Esophagus (tissue), 2 donors: Measurements from ENCODE around the gene TMEM91. TPM values are rescaled to one million over a fixed set of nuclear protein-coding genes. Genes with fewer than 3 reads are reported as not detected.
"Not testable (repeated sequence)": the region's sequence is repeated elsewhere in the genome, so short reads cannot be mapped to it uniquely, and the experiment has no call there.

ENCODE experiments used
- H3K27ac ChIP-seq, 2 donors: one replicate each; pipeline ENCODE4 v1.5.1; 2013; ENCODE audit warnings: low read depth in 2 of 2, mild to moderate bottlenecking in 2 of 2, inconsistent platforms in 1 of 2, low read length in 1 of 2, moderate library complexity in 1 of 2
- H3K27me3 ChIP-seq, 2 donors: one replicate each; pipeline ENCODE4 v1.6.1; 2013; ENCODE audit warnings: low read length in 2 of 2, control low read depth in 1 of 2, mild to moderate bottlenecking in 1 of 2; ENCODE audit not compliant: insufficient read depth in 2 of 2, control insufficient read depth in 1 of 2
- H3K36me3 ChIP-seq, 2 donors: one replicate each; pipeline ENCODE4 v1.6.1; 2013; ENCODE audit warnings: low read length in 1 of 2; ENCODE audit not compliant: control insufficient read depth in 2 of 2, insufficient read depth in 2 of 2
- H3K4me1 ChIP-seq, 2 donors: one replicate each; pipeline ENCODE4 v1.6.1; 2013; ENCODE audit warnings: low read length in 1 of 2; ENCODE audit not compliant: control insufficient read depth in 2 of 2, insufficient read depth in 2 of 2
- H3K4me3 ChIP-seq, 2 donors: one replicate each; pipeline ENCODE4 v1.5.1; 2013; ENCODE audit warnings: low read length in 2 of 2, mild to moderate bottlenecking in 2 of 2, low read depth in 1 of 2, moderate library complexity in 1 of 2
- H3K9me3 ChIP-seq, 2 donors: one replicate each; pipeline ENCODE4 v1.6.1; 2013; ENCODE audit warnings: mild to moderate bottlenecking in 2 of 2, low read depth in 1 of 2, low read length in 1 of 2, moderate library complexity in 1 of 2; ENCODE audit not compliant: control insufficient read depth in 2 of 2, insufficient read depth in 1 of 2
- WGBS, 2 donors: extraction: QIAGEN DNeasy Blood & Tissue Kit; methylation state at CpG; one replicate each; pipeline ENCODE4 v1.1.7; 2013; 5-methylcytosine and 5-hydroxymethylcytosine counted together
- polyA plus RNA-seq, 2 donors: library from polyadenylated mRNA; stranded (reverse); fragments of 200-250 nt; gene quantifications; one replicate each; pipeline ENCODE4 v1.2.3, GENCODE V29; 2013
- donor health status: healthy with polysubstance abuse.
- donor health status: Bipolar disorder and iron deficiency.

Gene TMEM91
- polyA plus RNA-seq, 2 donors = 13.8 to 17.3 TPM

- Histone ChIP-seq H3K4me3 (no peak overlapping the region), H3K27ac (peak overlapping the region; percentile 79 to 100), H3K4me1 (peaks cover 0 to 6% of the 10 kb centered on the region in 2 donors), H3K27me3 (no peaks in the 10 kb centered on the region), H3K9me3 (no peaks in the 10 kb centered on the region), H3K36me3 (no peaks in the 10 kb centered on the region)
- WGBS, 2 donors = 77 to 79% methylated on average over 10 of the region's 10 CpGs
Observed at GRCh38 chr19:41362143-41362847, 14.0 kb upstream of the TMEM91 start.

- Histone ChIP-seq H3K9me3 (no peaks in the 10 kb centered on the region), H3K4me1 (peaks cover 0 to 6% of the 10 kb centered on the region in 2 donors), H3K27me3 (no peaks in the 10 kb centered on the region), H3K4me3 (peak overlapping the region; percentile 69 to 76), H3K27ac (peak overlapping the region; percentile 79 to 100), H3K36me3 (no peaks in the 10 kb centered on the region)
- 43 to 49% methylated on average over 6 of the region's 6 CpGs for WGBS, 2 donors
Observed at GRCh38 chr19:41363371-41363752, 13.0 kb upstream of the TMEM91 start.

GRCh38 chr19:41363753-41364523 lies 12.4 kb upstream of the TMEM91 start, which contains the start of gene B9D2:
B9D2 (minus strand) TSS chr19:41364149; CDS start chr19:41363519, 630 bp downstream.
- 0 to 1% methylated on average over 54 to 56 of the region's 56 CpGs for WGBS, 2 donors
- H3K9me3 ChIP-seq = no peaks in the 10 kb centered on the region
- no peaks in the 10 kb centered on the region for H3K27me3 ChIP-seq
- peak within 1 kb of the TSS; percentile 69 to 76 for H3K4me3 ChIP-seq
- H3K4me1 ChIP-seq = peaks cover 0 to 6% of the 10 kb centered on the region in 2 donors
- H3K27ac ChIP-seq = peak within 1 kb of the TSS; percentile 95 to 100
- H3K36me3 ChIP-seq = no peaks in the 10 kb centered on the region

- WGBS, 2 donors = 77 to 78% methylated on average over 14 of the region's 14 CpGs
- H3K27ac ChIP-seq = peak overlapping the region; percentile 95 to 100
- peaks cover 0 to 6% of the 10 kb centered on the region in 2 donors for H3K4me1 ChIP-seq
- no peaks in the 10 kb centered on the region for H3K27me3 ChIP-seq
- H3K36me3 ChIP-seq = no peaks in the 10 kb centered on the region
- peak overlapping the region; percentile 69 to 76 for H3K4me3 ChIP-seq
- H3K9me3 ChIP-seq = no peaks in the 10 kb centered on the region
Observed at GRCh38 chr19:41364524-41365391, 11.6 kb upstream of the TMEM91 start.

GRCh38 chr19:41366089-41366488 lies 10.2 kb upstream of the TMEM91 start:
- H3K4me1 ChIP-seq = peaks cover 0 to 6% of the 10 kb centered on the region in 2 donors
- 89 to 97% methylated on average over 1 of the region's 1 CpG for WGBS, 2 donors

GRCh38 chr19:41367848-41368301 lies 8.5 kb upstream of the TMEM91 start:
- Histone ChIP-seq H3K4me1 (peaks cover 0 to 6% of the 10 kb centered on the region in 2 donors), H3K27ac (peak overlapping the region; percentile 14 to 26), H3K4me3 (no peak overlapping the region), H3K27me3 (no peaks in the 10 kb centered on the region), H3K36me3 (no peaks in the 10 kb centered on the region), H3K9me3 (no peaks in the 10 kb centered on the region)
- whole genome bisulfite sequencing, 2 donors = 54 to 57% methylated on average over 6 of the region's 6 CpGs

More at GRCh38 chr19:41366089-41366488, 10.2 kb upstream of the TMEM91 start:
- Histone ChIP-seq H3K9me3 (no peaks in the 10 kb centered on the region), H3K36me3 (no peaks in the 10 kb centered on the region), H3K27me3 (no peaks in the 10 kb centered on the region), H3K4me3 (no peak overlapping the region), H3K27ac (no peak overlapping the region)

- WGBS, 2 donors = 99 to 100% methylated on average over 2 of the region's 2 CpGs
- Histone ChIP-seq H3K27ac (no peak overlapping the region), H3K4me3 (no peak overlapping the region), H3K36me3 (no peaks in the 10 kb centered on the region), H3K4me1 (peaks cover 0 to under 1% of the 10 kb centered on the region in 2 donors), H3K27me3 (no peaks in the 10 kb centered on the region), H3K9me3 (no peaks in the 10 kb centered on the region)
Observed at GRCh38 chr19:41369769-41370168, 6.6 kb upstream of the TMEM91 start.

- not testable (repeated sequence) for H3K27me3 ChIP-seq, H3K4me1 ChIP-seq, H3K36me3 ChIP-seq, H3K4me3 ChIP-seq, H3K27ac ChIP-seq, H3K9me3 ChIP-seq
- WGBS, 2 donors = 76 to 81% methylated on average over 5 of the region's 5 CpGs
Observed at GRCh38 chr19:41371119-41371518, 5.2 kb upstream of the TMEM91 start.

- Histone ChIP-seq H3K9me3 (no peaks in the 10 kb centered on the region), H3K27me3 (no peaks in the 10 kb centered on the region), H3K4me3 (no peak overlapping the region), H3K36me3 (no peaks in the 10 kb centered on the region), H3K27ac (no peak overlapping the region), H3K4me1 (peaks cover 0 to under 1% of the 10 kb centered on the region in 2 donors)
- 94 to 95% methylated on average over 8 of the region's 8 CpGs for WGBS, 2 donors
Observed at GRCh38 chr19:41371541-41371940, 4.8 kb upstream of the TMEM91 start.
